Measurements from ENCODE around the gene ABHD16B.

ABHD16B gene

DNA sequence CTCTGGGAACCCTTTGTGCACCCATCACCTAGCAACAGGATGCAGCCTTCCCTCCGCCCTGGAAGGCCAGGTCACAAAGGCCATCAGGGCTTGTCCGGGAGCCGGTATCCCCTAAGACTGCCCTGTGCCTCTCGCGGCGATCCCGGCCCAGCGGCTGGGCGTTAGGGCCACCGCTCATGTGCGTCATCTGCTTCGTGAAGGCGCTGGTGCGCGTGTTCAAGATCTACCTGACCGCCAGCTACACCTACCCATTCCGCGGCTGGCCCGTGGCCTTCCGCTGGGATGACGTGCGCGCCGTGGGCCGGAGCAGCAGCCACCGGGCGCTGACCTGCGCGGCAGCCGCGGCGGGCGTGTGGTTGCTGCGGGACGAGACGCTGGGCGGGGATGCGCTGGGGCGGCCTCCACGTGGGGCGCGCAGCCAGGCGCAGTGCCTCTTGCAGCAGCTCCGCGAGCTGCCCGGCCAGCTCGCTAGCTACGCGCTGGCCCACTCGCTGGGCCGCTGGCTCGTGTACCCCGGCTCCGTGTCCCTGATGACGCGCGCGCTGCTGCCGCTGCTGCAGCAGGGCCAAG lies at the start of gene ABHD16B:
Gene ABHD16B, plus strand, starts transcription at position 134 of the 570 bp plus-strand sequence. Its CDS starts 43 bp downstream, at position 177.
- no peak for DNase-seq

DNA sequence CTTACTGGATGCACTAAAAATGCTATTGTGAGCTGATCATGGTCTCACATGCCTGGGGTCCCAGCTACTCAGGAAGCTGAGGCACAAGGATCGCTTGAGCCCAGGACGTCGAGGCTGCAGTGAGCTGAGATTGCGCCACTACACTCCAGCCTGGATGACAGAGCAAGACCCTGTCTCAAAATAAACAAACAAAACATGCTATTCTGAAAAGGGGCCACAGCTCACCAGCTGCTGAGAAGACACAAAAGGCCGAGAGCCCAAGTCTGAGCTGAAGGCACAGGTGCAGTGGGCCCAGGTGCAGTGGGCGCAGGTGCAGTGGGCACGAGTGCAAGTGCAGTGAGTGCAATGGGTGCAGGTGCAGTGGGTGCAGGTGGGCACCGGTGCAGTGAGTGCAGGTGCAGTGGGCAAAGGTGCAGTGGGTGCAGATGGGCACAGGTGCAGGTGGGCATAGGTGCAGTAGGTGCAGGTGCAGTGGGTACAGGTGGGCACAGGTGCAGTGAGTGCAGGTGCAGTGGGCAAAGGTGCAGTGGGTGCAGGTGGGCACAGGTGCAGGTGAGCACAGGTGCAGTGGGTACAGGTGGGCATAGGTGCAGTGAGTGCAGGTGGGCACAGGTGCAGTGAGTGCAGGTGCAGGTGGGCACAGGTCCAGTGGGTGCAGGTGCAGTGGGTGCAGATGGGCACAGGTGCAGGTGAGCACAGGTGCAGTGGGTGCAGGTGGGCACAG lies 46.2 kb upstream of the ABHD16B start:
- no peak for DNase-seq

DNA sequence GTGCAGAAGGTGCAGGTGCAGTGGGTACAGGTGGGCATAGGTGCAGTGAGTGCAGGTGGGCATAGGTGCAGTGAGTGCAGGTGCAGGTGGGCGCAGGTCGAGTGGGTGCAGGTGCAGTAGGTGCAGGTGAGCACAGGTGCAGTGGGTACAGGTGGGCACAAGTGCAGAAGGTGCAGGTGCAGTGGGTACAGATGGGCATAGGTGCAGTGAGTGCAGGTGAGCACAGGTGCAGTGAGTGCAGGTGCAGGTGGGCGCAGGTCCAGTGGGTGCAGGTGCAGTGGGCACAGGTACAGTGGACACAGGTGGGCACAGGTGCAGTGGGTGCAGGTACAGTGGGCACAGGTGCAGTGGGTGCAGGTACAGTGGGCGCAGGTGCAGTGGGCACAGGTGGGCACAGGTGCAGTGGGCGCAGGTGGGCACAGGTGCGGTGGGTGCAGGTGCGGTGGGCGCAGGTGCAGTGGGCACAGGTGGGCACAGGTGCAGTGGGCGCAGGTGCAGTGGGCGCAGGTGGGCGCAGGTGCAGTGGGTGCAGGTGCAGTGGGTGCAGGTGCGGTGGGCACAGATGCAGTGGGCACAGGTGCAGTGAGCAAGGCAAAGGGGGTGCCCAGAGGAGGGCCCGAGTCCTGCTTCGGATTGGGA lies 45.6 kb upstream of the ABHD16B start:
- DNase-seq = no peak

DNA sequence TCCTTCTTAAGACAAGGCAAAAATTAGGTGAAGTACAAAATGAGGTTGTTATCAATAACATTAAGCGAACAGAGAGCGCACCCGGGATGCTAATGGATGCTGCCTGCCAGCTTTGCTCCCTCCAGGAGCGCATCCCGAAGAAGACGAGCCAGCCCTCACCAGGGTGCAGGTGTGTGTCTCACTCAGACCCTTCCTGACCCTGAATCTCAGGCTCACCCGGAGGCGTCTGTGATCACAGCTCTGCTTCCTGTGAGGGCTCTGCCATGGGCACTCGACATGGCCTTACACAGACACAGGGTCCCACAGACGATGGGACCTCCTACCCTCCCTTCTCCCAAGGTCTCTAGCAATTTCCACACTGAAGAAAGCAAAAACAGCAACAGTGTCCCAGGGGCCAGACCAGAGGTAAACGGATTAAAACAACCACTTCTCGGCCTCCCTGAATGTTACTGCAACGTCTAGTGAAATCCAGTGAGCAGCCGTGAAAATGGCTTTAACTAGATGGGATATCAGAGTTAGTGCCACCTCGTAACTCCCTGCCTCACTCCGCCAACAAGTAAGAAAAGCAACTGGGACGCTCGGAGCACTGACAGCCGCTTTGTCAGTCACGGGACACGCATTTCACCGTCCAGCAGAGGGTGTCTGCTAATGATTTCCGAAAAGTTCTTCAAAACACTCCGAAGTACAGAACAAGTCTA lies 41.9 kb upstream of the ABHD16B start:
- no peak for DNase-seq

DNA sequence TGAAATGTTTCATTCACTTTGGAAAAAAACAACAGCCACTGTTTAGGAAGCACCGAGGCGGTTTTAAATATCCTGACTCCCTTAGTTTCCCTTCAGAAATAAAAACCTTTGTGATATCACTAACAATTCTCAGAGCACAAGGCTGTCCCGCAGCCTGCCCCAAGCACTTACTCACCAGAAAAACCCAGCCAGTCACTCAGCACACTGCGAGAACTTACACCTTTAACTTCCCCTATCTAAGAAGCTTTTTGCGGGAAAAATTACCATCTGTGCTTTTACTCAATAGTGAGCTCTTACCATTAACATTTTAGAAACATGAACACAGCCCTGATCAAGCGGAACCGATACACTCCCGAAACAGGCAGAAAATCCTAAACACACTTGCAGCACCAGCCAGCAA lies 39.5 kb upstream of the ABHD16B start:
- no peak for DNase-seq

DNA sequence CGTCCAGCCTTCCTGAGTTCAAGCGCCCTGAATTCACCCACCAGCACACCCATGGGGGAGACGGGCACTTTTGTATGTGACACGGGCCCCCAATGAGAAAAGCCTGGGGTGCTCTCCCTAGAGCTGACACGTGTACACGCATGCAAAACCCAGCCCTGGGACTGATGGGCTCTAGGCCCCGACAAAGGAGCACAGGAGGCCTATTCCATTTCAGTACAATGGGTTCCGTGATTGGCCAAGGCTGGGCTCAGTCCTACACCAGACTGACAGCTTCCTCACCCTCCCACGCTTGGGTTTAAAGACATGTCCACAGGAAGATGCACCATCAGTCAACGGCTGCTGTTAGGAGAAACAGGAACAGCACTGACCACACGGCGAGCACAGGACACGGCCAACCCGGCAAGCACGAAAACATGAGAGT lies 39.0 kb upstream of the ABHD16B start:
- DNase-seq = no peak

DNA sequence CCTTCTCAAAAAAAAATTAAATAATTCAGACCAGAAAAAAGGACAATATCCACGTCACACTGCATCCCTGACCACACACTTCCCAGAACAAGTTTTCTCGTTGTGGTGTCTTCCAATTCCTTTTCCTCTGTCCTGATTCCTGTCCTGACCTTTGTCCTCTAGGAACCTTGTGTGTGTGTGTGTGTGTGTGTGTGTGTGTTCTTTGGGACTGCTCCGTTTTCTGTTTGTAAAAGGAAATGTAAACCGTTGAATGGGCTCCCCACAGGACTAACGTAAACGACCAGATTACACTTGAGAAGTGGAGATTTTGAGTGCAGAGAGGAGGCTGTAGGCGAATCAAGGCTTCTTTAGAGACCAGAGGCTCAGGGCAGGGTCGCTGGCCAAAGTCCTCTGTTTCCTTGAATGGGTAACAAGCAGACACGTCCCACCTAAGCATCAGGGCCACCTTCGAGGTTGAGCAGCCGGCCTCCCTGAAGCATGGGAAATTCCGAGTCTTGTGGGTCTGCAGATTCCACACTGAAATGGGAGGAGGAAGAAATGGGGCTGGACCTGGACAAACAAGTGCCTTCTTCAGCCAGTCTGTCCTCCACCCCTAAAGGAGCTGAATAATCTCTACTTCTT lies 37.5 kb upstream of the ABHD16B start:
- no peak for DNase-seq

DNA sequence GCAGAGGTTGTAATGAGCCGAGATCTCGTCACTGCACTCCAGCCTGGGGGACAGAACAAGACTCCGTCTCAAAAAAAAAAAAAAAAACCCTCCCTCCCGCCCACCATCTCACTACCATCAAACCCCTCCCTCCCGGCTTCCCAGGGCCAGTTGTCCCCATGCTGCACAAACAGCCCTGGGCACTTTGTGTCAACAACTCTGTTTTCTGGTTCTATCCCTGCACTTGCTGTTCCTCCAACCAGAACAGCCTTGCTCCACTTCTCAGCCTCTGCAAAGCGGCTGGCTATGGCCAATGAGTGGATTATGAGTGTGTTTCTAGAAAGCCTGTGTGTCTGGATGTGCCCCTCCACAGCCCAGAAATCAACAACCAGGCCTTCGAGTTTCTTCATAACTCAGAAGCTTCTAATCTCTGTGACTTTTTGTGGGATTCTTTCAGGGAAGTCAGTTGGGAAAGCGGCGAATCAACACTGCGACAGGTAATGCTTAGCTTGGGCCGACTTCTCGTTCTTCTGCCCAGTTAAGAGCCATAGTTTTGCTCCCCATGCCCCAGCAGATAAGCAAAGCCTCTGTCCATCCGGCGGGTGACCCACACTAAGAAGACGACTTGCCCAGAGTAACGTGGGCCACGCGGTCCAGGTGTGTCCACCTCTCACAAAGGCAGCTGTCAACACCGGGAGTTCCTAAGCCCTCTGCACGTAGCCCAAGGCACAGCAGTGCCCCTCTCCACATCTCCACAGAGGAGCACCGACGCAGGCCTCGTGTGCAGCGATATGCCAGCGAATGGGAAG lies 35.8 kb upstream of the ABHD16B start:
- DNase-seq = no peak

DNA sequence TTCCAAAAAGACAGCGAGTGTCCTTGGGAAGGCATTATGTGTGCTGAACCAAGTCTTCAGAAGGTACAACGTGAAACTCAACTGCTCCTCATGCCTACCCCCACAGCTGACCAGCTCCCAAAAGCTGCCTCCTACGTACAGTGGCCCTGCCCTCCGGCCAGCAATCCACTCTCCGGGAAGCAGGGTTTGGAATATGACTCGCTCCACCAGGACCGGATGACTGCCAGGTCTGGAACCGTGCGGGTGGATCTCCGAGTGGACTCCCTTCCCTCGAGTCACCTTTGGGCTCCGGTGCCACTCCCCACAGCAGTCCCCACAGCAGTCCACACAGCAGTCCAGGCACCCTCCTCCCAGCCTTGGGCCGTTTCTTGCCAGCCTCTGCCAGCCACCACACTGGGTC lies 34.5 kb upstream of the ABHD16B start:
- no peak for DNase-seq

DNA sequence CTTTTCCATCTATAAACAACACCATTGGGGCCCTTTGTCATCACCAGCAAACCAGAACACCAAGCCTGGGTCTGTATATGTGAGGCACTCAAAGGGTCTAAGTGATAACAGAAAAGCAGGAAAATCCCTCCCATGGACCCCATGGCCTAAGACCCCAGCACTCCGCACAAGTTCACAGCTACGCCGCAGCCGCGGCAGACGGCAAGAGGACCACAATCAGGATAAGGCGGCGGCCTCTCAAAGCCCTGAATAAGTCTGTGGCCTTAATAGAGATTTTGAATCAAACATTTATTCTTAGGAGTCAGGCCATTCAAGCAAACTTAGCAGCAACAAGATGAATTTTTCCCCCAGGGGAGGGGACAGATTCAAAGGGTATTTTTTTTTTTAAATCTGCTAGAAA lies 33.2 kb upstream of the ABHD16B start:
- DNase-seq = no peak

DNA sequence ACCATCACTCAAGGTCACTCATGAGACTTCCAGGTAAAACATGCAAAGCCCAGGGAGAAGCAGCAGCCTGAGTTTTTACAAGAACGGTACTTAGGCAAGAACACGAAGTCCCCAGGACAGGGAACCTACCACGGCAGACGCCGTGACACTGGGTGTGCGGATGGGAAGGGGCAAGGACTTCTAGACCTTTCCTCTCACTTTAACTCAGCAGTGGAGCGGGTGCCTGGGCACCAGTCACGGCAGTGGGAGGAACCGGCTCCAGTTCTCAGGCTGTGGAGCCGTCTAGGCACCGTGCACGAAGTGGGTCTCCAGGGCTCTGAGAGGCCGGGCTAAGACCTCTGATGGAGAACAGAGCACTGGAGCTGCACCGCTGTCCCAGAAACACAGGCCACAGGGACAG lies 32.8 kb upstream of the ABHD16B start:
- no peak for DNase-seq

DNA sequence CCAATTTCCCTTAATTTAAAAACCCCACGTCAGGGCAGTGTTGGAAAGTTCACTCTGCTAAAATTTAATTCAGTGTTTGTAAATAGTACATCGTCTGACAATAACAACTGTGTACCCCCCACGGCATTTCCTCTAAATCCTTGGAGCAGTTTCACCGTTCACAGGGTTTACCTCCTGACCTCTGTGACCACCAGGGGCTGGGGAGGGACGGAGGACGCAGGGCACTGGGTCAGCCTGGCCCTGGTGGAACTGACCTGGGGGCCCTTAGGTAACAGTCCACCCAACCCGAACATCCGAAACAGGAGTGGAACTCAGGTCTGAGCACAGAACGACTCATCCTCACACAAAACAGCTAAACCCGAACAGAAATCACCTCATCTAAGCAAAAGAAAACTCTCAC lies 32.3 kb upstream of the ABHD16B start:
- no peak for DNase-seq

DNA sequence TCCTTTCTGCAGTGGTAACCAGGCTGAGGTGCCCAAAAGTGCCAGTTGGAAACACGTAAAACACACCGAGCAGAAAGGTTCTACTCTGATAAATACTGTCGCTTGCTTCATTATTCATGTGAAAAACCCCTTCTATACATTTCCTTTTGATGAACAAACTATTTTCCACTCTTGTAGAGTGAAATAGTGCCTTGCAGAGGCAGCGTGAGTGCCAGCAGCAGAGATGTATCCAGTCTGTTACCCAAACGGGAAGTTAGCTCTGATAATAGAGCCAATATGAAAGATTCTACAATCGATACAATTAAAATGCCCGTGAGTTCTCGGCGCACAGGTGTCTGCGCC lies 31.7 kb upstream of the ABHD16B start:
- no peak for DNase-seq

DNA sequence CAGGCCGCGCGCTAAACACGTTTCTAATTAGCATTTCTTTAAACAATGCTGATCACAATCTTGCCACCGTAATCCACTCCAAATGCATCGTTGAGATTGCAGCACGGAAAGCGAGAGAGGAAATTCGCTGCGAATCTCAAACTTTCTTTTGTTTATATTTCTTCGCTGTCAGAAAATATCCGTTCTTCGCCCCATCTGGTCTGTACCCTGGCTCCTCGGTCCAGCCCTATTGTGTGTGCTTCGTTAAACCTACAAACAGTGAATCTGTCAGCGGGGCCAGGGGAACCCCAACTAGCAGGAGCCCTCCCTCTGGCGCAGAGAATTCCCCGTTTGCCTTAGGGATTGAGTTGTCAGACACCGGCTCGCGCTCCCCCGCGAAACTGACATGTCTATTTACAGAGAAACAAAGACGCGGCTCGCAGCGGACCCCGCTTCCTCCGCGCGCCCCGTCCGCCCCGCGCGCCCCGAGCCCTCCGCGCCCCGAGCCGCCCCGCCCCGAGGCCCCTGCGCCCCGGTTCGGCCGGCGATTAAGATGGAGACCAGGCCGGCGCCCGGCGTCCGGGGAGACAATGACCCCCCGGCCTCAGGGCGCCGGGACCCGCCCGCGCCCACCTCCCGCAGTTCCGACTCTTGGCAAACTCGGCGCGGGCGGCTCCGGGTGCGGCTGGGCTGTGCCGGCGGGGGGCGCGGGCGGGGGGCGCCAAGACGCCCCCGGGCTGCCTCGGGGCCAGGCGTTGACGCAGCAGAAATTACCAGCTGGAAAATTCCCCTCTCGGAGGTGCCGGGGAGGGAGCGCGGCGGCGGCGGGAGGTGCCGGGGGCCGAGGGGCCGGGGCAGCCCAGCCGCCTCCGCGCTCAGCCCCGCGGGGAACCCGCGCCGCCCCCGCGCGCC lies 31.1 kb upstream of the ABHD16B start:
- DNase-seq = no peak

DNA sequence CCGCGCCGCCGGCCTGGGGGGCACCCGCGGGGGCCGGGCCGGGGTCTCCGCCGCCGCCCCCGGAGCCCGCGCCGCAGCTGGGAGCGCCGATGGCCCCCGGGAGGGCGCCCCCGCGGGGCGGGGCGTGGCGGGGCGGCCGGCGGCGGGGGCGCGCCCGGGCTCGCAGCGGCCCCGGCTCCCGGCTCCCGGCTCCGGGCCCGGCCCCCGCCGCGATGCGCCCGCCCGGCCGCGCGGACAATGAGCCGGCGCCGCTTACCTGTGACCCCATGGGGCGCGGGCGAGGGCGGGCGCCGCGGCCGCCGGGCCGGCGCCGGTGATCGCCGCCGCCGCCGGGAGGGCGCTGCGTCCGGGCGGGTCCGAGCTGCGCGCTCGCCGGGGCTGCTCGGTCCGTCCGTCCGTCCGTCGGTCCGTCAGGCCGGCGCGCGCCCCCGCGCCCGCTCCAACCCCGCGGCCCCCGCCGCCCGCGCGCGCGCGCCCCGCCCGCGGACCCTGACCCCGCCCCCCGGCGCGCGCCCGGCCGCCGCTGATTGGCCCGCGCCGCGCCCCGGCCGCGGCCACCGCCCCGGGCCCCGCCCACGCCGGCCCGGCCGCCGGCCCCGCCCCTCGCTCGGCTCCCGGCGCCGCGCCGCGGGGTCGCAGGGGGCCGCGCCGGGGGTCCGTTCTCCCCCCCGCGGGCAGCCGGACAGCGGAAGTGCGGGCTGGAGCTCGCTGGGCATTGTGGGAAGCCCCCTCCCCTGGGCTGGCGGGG lies 30.3 kb upstream of the ABHD16B start, which contains the start of gene ZBTB46:
Gene ZBTB46, minus strand, starts transcription at position 424 of the 748 bp plus-strand sequence. CDS start 40,507 bp downstream, outside the sequence.
- DNase-seq = no peak

DNA sequence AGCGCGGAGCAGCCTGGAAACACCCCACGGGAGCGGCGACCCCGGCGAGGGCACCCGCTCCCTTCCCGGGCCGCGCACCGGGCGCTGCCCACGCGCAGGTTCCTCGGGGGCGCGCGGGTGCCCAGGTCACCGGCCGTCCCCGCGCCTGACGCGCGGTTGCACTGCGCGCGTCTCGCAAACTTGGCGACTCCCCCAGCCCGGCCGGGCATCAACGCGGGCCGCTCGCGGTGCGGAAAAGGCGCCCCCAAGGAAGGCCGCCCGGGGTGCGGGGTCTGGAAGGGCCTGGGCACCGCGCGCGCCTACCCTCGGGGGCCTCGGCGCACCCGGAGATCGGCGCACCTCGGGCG lies 29.7 kb upstream of the ABHD16B start:
- DNase-seq = no peak

DNA sequence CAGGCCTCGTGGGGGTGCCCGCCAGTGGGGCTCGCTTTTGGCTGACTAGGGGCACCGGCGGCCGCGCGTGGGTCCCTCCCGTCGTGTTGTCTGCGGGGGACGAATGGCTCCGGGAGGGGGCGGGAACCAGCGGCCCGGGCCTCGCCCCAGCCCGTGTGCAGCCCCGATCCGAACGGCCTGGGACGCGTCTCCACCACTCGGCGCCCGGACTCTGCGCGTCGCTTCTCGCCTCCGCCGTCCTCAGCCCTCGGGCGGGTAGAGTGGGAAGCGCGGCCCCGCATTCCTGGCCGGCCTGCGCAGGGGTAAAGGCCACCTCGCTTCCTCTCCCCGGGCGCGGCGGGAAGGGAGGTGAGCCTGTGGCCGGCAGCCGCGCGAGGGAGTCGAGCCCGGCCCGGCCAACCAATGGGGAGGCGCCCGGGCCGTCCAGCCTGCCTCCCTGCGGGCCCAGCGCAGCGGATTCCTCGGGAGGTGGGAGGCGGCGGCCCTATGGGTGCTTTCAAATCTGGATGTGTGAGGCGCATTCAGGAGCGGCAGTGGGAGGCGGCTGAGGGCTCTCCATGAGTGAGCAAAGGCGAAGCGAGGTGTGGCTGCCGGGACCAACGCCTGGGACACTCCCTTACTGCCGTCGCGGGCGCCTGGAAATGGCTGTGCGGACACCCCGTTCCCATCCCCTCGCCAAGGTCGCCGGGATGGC lies 29.2 kb upstream of the ABHD16B start:
- no peak for DNase-seq

DNA sequence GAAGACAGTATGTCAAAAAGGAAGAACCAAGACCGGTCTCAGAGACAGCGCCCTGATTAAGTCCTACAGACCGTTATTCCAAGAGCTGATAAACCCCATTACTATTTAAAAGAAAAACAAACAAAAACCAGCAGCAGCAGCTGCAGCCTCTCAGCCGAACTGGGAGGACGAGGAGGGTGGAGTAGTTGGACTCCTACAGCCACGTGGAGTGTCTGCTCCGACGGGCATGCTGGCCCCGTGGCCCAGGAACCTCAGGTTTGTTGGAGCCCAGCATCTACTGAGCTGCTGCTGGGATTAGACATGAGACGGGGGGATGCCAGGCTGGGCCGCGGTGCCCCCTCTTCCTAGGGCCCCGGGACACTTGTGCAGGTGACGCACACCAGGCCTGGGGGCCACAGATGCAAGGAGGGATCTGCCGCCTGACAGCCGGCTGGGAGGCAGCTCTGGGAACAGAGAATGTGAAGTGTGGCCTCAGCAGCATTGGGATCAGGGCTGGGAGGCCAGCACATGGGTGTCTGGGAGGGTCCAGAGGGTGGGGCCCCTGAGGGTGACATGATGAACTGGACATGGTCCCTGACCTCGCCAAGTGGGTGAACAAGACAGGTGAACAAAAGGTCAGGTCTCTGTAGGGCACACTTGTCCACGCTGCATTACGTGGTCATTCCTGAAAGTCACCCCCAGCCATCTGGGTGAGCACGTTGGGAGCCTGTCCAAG lies 27.4 kb upstream of the ABHD16B start:
- no peak for DNase-seq

DNA sequence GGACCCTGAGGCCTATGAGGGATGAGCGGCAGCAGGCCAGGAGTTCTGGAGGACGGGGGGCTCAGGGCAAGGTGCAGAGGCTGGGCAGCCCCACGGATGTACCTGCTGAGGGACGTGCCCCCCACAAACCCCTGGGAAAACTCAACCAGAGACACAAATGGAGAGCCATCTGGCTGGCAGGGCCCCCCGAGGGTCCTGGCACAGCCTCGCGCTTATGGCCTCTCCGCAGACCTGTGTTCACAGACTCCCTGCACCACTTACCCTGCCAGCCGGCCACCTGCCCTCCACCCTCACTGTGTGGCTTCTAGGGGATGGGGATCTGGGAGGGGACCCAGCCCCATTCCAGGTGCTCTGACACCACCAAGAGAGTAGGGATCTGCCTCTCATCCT lies 26.8 kb upstream of the ABHD16B start:
- no peak for DNase-seq
